HCT116 (cell line): ENCODE results near the gene P4HB. TPM values are rescaled to one million over a fixed set of nuclear protein-coding genes. Genes with fewer than 3 reads are reported as not detected.
A peak's percentile ranks its signal among the peaks of the same experiment; 100 is the strongest.

ENCODE experiments used
- ATAC-seq: fragments of 200-7000 bp; cut with Tn5 transposase; 2 replicates; pipeline ENCODE4 v1.9.1; 2020; ENCODE audit warnings: mild to moderate bottlenecking, moderate library complexity
- BruUV-seq: library from RNA; stranded (reverse); fragments of 400-500 nt; replicated peaks from 2 replicates; lab custom pipeline; 2021; lab: Mats Ljungman, UMichigan
- CTCF ChIA-PET: fragments of 300-600 bp; sonication (Branson Sonifier 250); formaldehyde crosslinking; loops from one replicate; lab custom pipeline; 2021; ENCODE audit warnings: antibody characterized with exemption; lab: Charles Lee
- POLR2A ChIA-PET: fragments of 300-600, 350-600 bp; sonication (Branson Sonifier 250); formaldehyde crosslinking; loops from one replicate; lab custom pipeline; 2021; ENCODE audit warnings: antibody characterized with exemption; lab: Charles Lee
- RAD21 ChIA-PET, 2 experiments: fragments of 300-600 bp; sonication (Branson Sonifier 250); formaldehyde crosslinking; loops; one replicate each; lab custom pipeline; 2023; ENCODE audit warnings: low total read pairs in 2 of 2; ENCODE audit not compliant: uncharacterized antibody in 2 of 2, unreplicated experiment in 2 of 2, low non-redundant PET in 1 of 2; lab: Charles Lee
- DNase-seq: peaks from one replicate; pipeline ENCODE4 v3.0.0-alpha.2; 2010; ENCODE audit warnings: low read depth, low spot score
- H2AFZ ChIP-seq: fragments of 200-600 bp; shearing (Covaris generic), sonication (generic); 2 replicates; pipeline ENCODE4 v1.6.1; 2017; ENCODE audit warnings: low read depth, mixed run types, mixed read lengths, antibody characterized with exemption, low read length; ENCODE audit not compliant: poor library complexity, severe bottlenecking
- H3K27ac ChIP-seq: 2 replicates; pipeline ENCODE4 v1.5.1; 2012; ENCODE audit warnings: low read depth, low read length
- H3K27me3 ChIP-seq: fragments of 200-600 bp; sonication (generic); 2 replicates; pipeline ENCODE4 v1.6.1; 2016; ENCODE audit warnings: mixed run types, low read length, mixed read lengths; ENCODE audit not compliant: insufficient read depth
- H3K36me3 ChIP-seq, 2 experiments: fragments of 200-500 bp in 1 of 2; fragments of 200-600 bp in 1 of 2; sonication (Bioruptor generic) in 1 of 2; sonication (generic) in 1 of 2; 2 replicates each; pipeline versions ENCODE4 v1.5.1 to v1.6.1; 2014 to 2016; ENCODE audit warnings: low read length in 2 of 2, inconsistent platforms in 1 of 2, mixed read lengths in 1 of 2, mixed run types in 1 of 2; ENCODE audit not compliant: insufficient read depth in 2 of 2, control insufficient read depth in 1 of 2
- H3K4me1 ChIP-seq, 2 experiments: fragments of 200-600 bp in 1 of 2; sonication (generic) in 1 of 2; 2 replicates each; pipeline versions ENCODE4 v1.5.1 to v1.6.1; 2012 to 2017; ENCODE audit warnings: low read length in 2 of 2, inconsistent platforms in 1 of 2, mild to moderate bottlenecking in 1 of 2, mixed read lengths in 1 of 2, mixed run types in 1 of 2, moderate library complexity in 1 of 2; ENCODE audit not compliant: insufficient read depth in 2 of 2, control insufficient read depth in 1 of 2
- H3K4me2 ChIP-seq: fragments of 200-600 bp; sonication (generic); 2 replicates; pipeline ENCODE4 v1.6.1; 2017; ENCODE audit warnings: mixed run types, low read length, mixed read lengths
- H3K4me3 ChIP-seq, 2 experiments: fragments of 200-600 bp in 1 of 2; sonication (generic) in 1 of 2; replicated peaks in 1 of 2; 2 replicates each; pipeline ENCODE4 v1.5.1; 2011 to 2016; ENCODE audit warnings: low read length in 2 of 2, control low read depth in 1 of 2, low read depth in 1 of 2, mild to moderate bottlenecking in 1 of 2, mixed read lengths in 1 of 2, mixed run types in 1 of 2
- H3K79me2 ChIP-seq: fragments of 200-600 bp; sonication (generic); 2 replicates; pipeline ENCODE4 v1.6.1; 2017; ENCODE audit warnings: mild to moderate bottlenecking, mixed run types, low read length, moderate library complexity, mixed read lengths; ENCODE audit not compliant: insufficient read depth
- H3K9ac ChIP-seq: fragments of 200-600 bp; sonication (generic); 2 replicates; pipeline ENCODE4 v1.6.1; 2016; ENCODE audit warnings: low read length, mixed read lengths
- H3K9me2 ChIP-seq: fragments of 200-600 bp; sonication (generic), shearing (Covaris generic); 2 replicates; pipeline ENCODE4 v1.6.1; 2017; ENCODE audit warnings: mixed run types, mild to moderate bottlenecking, moderate library complexity; ENCODE audit not compliant: insufficient read depth
- H3K9me3 ChIP-seq, 2 experiments: fragments of 200-500 bp in 1 of 2; fragments of 200-600 bp in 1 of 2; sonication (Bioruptor generic) in 1 of 2; sonication (generic) in 1 of 2; 2 replicates each; pipeline ENCODE4 v1.6.1; 2014 to 2017; ENCODE audit warnings: low read length in 2 of 2, mixed read lengths in 2 of 2, inconsistent platforms in 1 of 2, low read depth in 1 of 2, mild to moderate bottlenecking in 1 of 2, mixed run types in 1 of 2, moderate library complexity in 1 of 2; ENCODE audit not compliant: control insufficient read depth in 1 of 2, insufficient read depth in 1 of 2
- H4K20me1 ChIP-seq: fragments of 200-600 bp; sonication (generic), shearing (Covaris generic); 2 replicates; pipeline ENCODE4 v1.6.1; 2017; ENCODE audit warnings: mixed run types, mild to moderate bottlenecking, moderate library complexity; ENCODE audit not compliant: insufficient read depth
- CBX3 ChIP-seq: IDR thresholded peaks from 2 replicates; pipeline ENCODE4 v1.6.1; 2012; ENCODE audit warnings: low read depth
- EZH2 ChIP-seq: fragments of 200-600 bp; sonication (generic); IDR thresholded peaks from 2 replicates; pipeline ENCODE4 v1.6.1; 2017; ENCODE audit warnings: antibody characterized with exemption, mixed run types
- EZH2phosphoT487 ChIP-seq: fragments of 200-600 bp; IDR thresholded peaks from 2 replicates; pipeline ENCODE4 v1.6.1; 2018; ENCODE audit warnings: antibody characterized with exemption, borderline replicate concordance
- FOSL1 ChIP-seq: IDR thresholded peaks from 2 replicates; pipeline ENCODE4 v1.6.1; 2012; ENCODE audit warnings: low read depth
- JUND ChIP-seq: IDR thresholded peaks from 2 replicates; pipeline ENCODE4 v1.6.1; 2012
- POLR2A ChIP-seq: IDR thresholded peaks from 2 replicates; pipeline ENCODE4 v1.7.0; 2011; ENCODE audit warnings: borderline replicate concordance; ENCODE audit not compliant: insufficient read depth, insufficient read length; ENCODE audit errors: extremely low read depth
- POLR2AphosphoS5 ChIP-seq: IDR thresholded peaks from 2 replicates; pipeline ENCODE4 v1.6.1; 2011; ENCODE audit warnings: mild to moderate bottlenecking, low read depth, low read length, moderate library complexity
- RAD21 ChIP-seq: IDR thresholded peaks from 2 replicates; pipeline ENCODE4 v1.6.1; 2012; ENCODE audit warnings: low read depth, mild to moderate bottlenecking
- SIN3A ChIP-seq: IDR thresholded peaks from 2 replicates; pipeline ENCODE4 v1.6.1; 2012; ENCODE audit warnings: low read depth
- SP1 ChIP-seq: IDR thresholded peaks from 2 replicates; pipeline ENCODE4 v1.6.1; 2012; ENCODE audit warnings: low read depth
- TCF7L2 ChIP-seq: IDR thresholded peaks from 2 replicates; pipeline ENCODE4 v1.7.0; 2011; ENCODE audit warnings: borderline replicate concordance, inconsistent platforms; ENCODE audit not compliant: insufficient read depth, insufficient read length; ENCODE audit errors: extremely low read depth
- YY1 ChIP-seq: IDR thresholded peaks from 2 replicates; pipeline ENCODE4 v1.6.1; 2011; ENCODE audit warnings: low read length, low read depth, moderate library complexity, mild to moderate bottlenecking; ENCODE audit not compliant: insufficient replicate concordance; ENCODE audit errors: extremely low read depth
- intact Hi-C: fragments of 100-400 bp; cut with micrococcal nuclease; formaldehyde crosslinking; loops from 2 replicates; pipeline ENCODE4 v1.10.0; 2022
- total RNA-seq: library from RNA; stranded (reverse); gene quantifications from one replicate; pipeline ENCODE4 v1.2.1, GENCODE V29; 2021; ENCODE audit not compliant: unreplicated experiment
- TF ChIP-seq, protein P1 (sequence below), 3 experiments: fragments of 200-600 bp in 1 of 3; sonication (generic) in 1 of 3; IDR thresholded peaks in 2 of 3; conservative IDR thresholded peaks in 1 of 3; 2 replicates each; pipeline ENCODE4 v1.5.1; 2012 to 2017; ENCODE audit warnings: low read depth in 2 of 3, low read length in 2 of 3, antibody characterized with exemption in 1 of 3, borderline replicate concordance in 1 of 3, control low read depth in 1 of 3, mild to moderate bottlenecking in 1 of 3, mixed read lengths in 1 of 3, mixed run types in 1 of 3, moderate library complexity in 1 of 3; ENCODE audit not compliant: insufficient read depth in 1 of 3
- TF ChIP-seq, protein P2 (sequence below): IDR thresholded peaks from 2 replicates; pipeline ENCODE4 v1.6.1; 2012
- TF ChIP-seq, protein P3 (sequence below): IDR thresholded peaks from 2 replicates; pipeline ENCODE4 v1.6.1; 2011; ENCODE audit warnings: mild to moderate bottlenecking, low read length, moderate library complexity; ENCODE audit not compliant: insufficient replicate concordance; ENCODE audit errors: extremely low read depth
- TF ChIP-seq, protein P4 (sequence below): IDR thresholded peaks from 2 replicates; pipeline ENCODE4 v1.6.1; 2012

The P4HB gene
- total RNA-seq, 1 experiment from 2014 or later: 1,043 TPM

DNA sequence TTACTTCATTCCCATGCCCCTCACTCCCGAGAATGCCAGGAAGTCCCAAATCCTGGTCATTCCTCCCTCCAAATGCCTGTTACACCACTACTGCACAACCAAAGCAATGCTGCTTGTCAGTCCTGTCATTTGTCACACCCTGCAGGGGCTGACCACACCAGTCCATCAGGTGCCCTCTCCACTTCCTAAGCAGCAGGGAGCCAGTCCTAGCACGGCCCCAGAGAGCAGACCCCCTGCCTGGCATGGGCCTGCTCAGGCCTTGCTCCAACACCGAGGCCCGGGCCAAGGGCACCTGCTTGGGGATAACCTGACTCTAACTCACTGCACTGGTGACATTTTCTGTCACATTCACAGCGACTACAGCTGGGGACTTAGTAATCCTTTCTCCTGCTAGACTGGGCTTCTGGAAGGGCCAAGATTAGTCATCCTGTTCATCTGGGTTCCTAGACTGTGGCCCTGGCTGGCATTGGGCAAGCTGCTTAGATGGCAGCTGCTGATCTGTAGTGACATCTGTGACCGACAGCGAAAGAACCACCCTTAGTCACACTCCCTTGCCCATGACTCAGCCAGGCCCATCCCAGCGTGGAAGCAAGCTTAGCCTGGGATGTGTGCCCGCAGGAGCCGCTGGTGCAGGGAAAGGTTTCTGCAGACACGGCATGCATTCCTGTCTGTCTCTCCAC is 25.7 kb upstream of the P4HB start (continued):
- TF ChIP-seq, protein P1, sequence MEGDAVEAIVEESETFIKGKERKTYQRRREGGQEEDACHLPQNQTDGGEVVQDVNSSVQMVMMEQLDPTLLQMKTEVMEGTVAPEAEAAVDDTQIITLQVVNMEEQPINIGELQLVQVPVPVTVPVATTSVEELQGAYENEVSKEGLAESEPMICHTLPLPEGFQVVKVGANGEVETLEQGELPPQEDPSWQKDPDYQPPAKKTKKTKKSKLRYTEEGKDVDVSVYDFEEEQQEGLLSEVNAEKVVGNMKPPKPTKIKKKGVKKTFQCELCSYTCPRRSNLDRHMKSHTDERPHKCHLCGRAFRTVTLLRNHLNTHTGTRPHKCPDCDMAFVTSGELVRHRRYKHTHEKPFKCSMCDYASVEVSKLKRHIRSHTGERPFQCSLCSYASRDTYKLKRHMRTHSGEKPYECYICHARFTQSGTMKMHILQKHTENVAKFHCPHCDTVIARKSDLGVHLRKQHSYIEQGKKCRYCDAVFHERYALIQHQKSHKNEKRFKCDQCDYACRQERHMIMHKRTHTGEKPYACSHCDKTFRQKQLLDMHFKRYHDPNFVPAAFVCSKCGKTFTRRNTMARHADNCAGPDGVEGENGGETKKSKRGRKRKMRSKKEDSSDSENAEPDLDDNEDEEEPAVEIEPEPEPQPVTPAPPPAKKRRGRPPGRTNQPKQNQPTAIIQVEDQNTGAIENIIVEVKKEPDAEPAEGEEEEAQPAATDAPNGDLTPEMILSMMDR (IDR thresholded peaks at IDR 0.05 in 2 of 3, conservative IDR thresholded peaks at IDR 0.05 in 1 of 3; ENCODE audit: borderline replicate concordance in 1 of 3, insufficient read depth in 1 of 3, low read depth in 2 of 3, low read length in 2 of 3): no peak
- TF ChIP-seq YY1 (no peak), SP1 (no peak), SIN3A (no peak)
- TF ChIP-seq, protein P2, sequence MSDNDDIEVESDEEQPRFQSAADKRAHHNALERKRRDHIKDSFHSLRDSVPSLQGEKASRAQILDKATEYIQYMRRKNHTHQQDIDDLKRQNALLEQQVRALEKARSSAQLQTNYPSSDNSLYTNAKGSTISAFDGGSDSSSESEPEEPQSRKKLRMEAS: no peak

DNA sequence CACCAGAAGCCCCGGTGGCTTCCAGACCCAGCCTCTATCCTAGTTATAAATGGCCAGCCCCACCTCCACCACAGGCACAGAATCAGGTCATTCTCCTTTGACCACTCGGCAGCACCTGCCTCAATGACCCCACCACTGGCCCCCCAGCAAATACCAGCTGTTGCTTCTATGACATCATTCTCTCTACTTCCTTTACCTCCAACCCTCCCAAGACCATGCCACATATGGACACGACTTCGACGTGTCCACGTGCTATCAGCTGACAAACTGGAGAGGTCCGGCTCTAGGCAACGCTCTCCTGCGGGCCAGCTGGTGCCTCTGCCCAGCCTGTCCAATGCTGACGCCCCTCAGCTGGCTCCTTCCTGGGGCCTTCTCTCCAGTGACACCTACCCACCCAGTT is 25.1 kb upstream of the P4HB start:
- Histone ChIP-seq H3K36me3 (peaks cover 44 to 88% of the 10 kb centered on the region in 2 experiments), H3K27ac (peak overlapping the region; percentile 19; the same call in 1 of the 2 replicates), H3K79me2 (peaks cover 91% of the 10 kb centered on the region), H3K27me3 (no peaks in the 10 kb centered on the region), H3K4me3 (no peak overlapping the region), H4K20me1 (peaks cover 7% of the 10 kb centered on the region; the same call in 1 of the 2 replicates), H2AFZ (no peak overlapping the region), H3K4me1 (peaks cover 10 to 26% of the 10 kb centered on the region in 2 experiments), H3K9ac (no peak overlapping the region), H3K9me3 (no peaks in the 10 kb centered on the region), H3K9me2 (no peaks in the 10 kb centered on the region), H3K4me2 (no peak overlapping the region)
- DNase-seq (no peak), ATAC-seq (no peak)
- POLR2A ChIA-PET: interaction anchor here (0.9 kb wide), 1 partner anchor 18 kb away, joined by 3 read pairs; no protein-coding TSS in a partner anchor
- intact Hi-C loops: no loop called here
- RAD21 ChIA-PET: no interaction called here
- BruUV-seq: no TSS peak
- CTCF ChIA-PET: no interaction called here
- TF ChIP-seq, protein P3, sequence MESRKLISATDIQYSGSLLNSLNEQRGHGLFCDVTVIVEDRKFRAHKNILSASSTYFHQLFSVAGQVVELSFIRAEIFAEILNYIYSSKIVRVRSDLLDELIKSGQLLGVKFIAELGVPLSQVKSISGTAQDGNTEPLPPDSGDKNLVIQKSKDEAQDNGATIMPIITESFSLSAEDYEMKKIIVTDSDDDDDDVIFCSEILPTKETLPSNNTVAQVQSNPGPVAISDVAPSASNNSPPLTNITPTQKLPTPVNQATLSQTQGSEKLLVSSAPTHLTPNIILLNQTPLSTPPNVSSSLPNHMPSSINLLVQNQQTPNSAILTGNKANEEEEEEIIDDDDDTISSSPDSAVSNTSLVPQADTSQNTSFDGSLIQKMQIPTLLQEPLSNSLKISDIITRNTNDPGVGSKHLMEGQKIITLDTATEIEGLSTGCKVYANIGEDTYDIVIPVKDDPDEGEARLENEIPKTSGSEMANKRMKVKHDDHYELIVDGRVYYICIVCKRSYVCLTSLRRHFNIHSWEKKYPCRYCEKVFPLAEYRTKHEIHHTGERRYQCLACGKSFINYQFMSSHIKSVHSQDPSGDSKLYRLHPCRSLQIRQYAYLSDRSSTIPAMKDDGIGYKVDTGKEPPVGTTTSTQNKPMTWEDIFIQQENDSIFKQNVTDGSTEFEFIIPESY: no peak
- TF ChIP-seq POLR2AphosphoS5 (no peak), CBX3 (no peak), SP1 (no peak), YY1 (no peak), JUND (no peak), POLR2A (no peak), EZH2phosphoT487 (no peak), TCF7L2 (no peak), EZH2 (no peak), FOSL1 (no peak), RAD21 (no peak)
- TF ChIP-seq, protein P1 (IDR thresholded peaks at IDR 0.05 in 2 of 3, conservative IDR thresholded peaks at IDR 0.05 in 1 of 3; ENCODE audit: borderline replicate concordance in 1 of 3, insufficient read depth in 1 of 3, low read depth in 2 of 3, low read length in 2 of 3): no peak
- TF ChIP-seq, protein P4, sequence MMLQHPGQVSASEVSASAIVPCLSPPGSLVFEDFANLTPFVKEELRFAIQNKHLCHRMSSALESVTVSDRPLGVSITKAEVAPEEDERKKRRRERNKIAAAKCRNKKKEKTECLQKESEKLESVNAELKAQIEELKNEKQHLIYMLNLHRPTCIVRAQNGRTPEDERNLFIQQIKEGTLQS: no peak
